Measurements from ENCODE around the gene TP73.

TP73 gene

GRCh38 chr1:3778590-3779264, 126.4 kb downstream of the TP73 start:
- Histone ChIP-seq H3K9me3 (no peaks in the 10 kb centered on the region), H3K27me3 (no peaks in the 10 kb centered on the region), H3K36me3 (peaks cover 41 to 54% (median 51%) of the 10 kb centered on the region in 3 donors), H3K4me1 (peaks cover 0 to 22% (median 2%) of the 10 kb centered on the region in 4 donors), H3K4me3 (no peak overlapping the region), H3K27ac (no peak overlapping the region)
- intact Hi-C loops (cut with DNase I; ENCODE audit: low total_unique reads): no loop called here
- no peak for TF ChIP-seq CTCF (IDR thresholded peaks at IDR 0.05)
- DNase-seq: no peak

GRCh38 chr1:3779265-3779911, 127.1 kb downstream of the TP73 start:
- DNase-seq: no peak
- Histone ChIP-seq H3K27ac (no peak overlapping the region), H3K9me3 (no peaks in the 10 kb centered on the region), H3K36me3 (peaks cover 48 to 61% (median 58%) of the 10 kb centered on the region in 3 donors), H3K4me3 (no peak overlapping the region), H3K4me1 (peaks cover 0 to 16% (median 0%) of the 10 kb centered on the region in 4 donors), H3K27me3 (no peaks in the 10 kb centered on the region)
- no peak for TF ChIP-seq CTCF (IDR thresholded peaks at IDR 0.05)
- intact Hi-C loops (cut with DNase I; ENCODE audit: low total_unique reads): no loop called here

- intact Hi-C loops (cut with DNase I; ENCODE audit: low total_unique reads): no loop called here
- Histone ChIP-seq H3K4me1 (peaks cover 0 to 10% (median 0%) of the 10 kb centered on the region in 4 donors), H3K36me3 (peaks cover 53 to 66% (median 64%) of the 10 kb centered on the region in 3 donors), H3K27ac (no peak overlapping the region), H3K9me3 (no peaks in the 10 kb centered on the region), H3K4me3 (no peak overlapping the region), H3K27me3 (no peaks in the 10 kb centered on the region)
- no peak for DNase-seq
- TF ChIP-seq CTCF (IDR thresholded peaks at IDR 0.05): no peak
Measured at GRCh38 chr1:3779912-3780416, 127.6 kb downstream of the TP73 start.

- Histone ChIP-seq H3K36me3 (peaks cover 63 to 76% (median 73%) of the 10 kb centered on the region in 3 donors), H3K9me3 (no peaks in the 10 kb centered on the region), H3K27ac (no peak overlapping the region), H3K4me3 (no peak overlapping the region), H3K27me3 (no peaks in the 10 kb centered on the region), H3K4me1 (peaks cover 0 to under 1% (median 0%) of the 10 kb centered on the region in 4 donors)
- intact Hi-C loops (cut with DNase I; ENCODE audit: low total_unique reads): no loop called here
- DNase-seq: no peak
- TF ChIP-seq CTCF (IDR thresholded peaks at IDR 0.05): no peak
Measured at GRCh38 chr1:3780901-3781300, 128.6 kb downstream of the TP73 start.

- no peak for TF ChIP-seq CTCF (IDR thresholded peaks at IDR 0.05)
- intact Hi-C loops (cut with DNase I; ENCODE audit: low total_unique reads): no loop called here
- H3K4me1 ChIP-seq: peaks cover 0 to 2% (median 0%) of the 10 kb centered on the region in 4 donors
- no peaks in the 10 kb centered on the region for H3K9me3 ChIP-seq
- no peak for DNase-seq
- H3K36me3 ChIP-seq: peaks cover 77 to 99% (median 98%) of the 10 kb centered on the region in 3 donors
- H3K4me3 ChIP-seq: no peak overlapping the region
- H3K27ac ChIP-seq: no peak overlapping the region
- H3K27me3 ChIP-seq: no peaks in the 10 kb centered on the region
Measured at GRCh38 chr1:3783651-3784474, 131.5 kb downstream of the TP73 start.
